PC-9 (cell line): Measurements from ENCODE around the gene FAM210B. TPM values are rescaled to one million over a fixed set of nuclear protein-coding genes. Genes with fewer than 3 reads are reported as not detected.
"Not testable (repeated sequence)": the region's sequence is repeated elsewhere in the genome, so short reads cannot be mapped to it uniquely, and the experiment has no call there.

Experiments
- BruUV-seq: library from RNA; stranded (reverse); fragments of 400-500 nt; replicated peaks from 2 replicates; lab custom pipeline; 2021; lab: Mats Ljungman, UMichigan
- CTCF ChIA-PET: fragments of 300-600 bp; sonication (Branson Sonifier 250); formaldehyde crosslinking; loops from one replicate; lab custom pipeline; 2022; ENCODE audit warnings: antibody characterized with exemption; lab: Charles Lee
- POLR2A ChIA-PET: fragments of 300-600 bp; sonication (Branson Sonifier 250); formaldehyde crosslinking; loops from one replicate; lab custom pipeline; 2022; ENCODE audit warnings: antibody characterized with exemption; ENCODE audit not compliant: unreplicated experiment; lab: Charles Lee
- DNase-seq, 2 experiments: peaks; one replicate each; pipeline versions ENCODE4 v3.0.0 to v3.0.0-alpha.2; 2015 to 2022; ENCODE audit warnings: mixed read lengths in 1 of 2
- H2AFZ ChIP-seq: fragments of 200-600 bp; sonication (generic); 2 replicates; pipeline ENCODE4 v1.8.1; 2017; ENCODE audit warnings: antibody characterized with exemption
- H3F3A ChIP-seq: fragments of 200-600 bp; sonication (generic); 2 replicates; pipeline ENCODE4 v1.8.1; 2017; ENCODE audit warnings: antibody characterized with exemption, mild to moderate bottlenecking, low read depth; ENCODE audit not compliant: insufficient read depth
- H3K27ac ChIP-seq: fragments of 200-600 bp; sonication (generic); 2 replicates; pipeline ENCODE4 v1.6.1; 2016; ENCODE audit warnings: mixed run types
- H3K27me3 ChIP-seq: fragments of 200-600 bp; sonication (generic); 2 replicates; pipeline ENCODE4 v1.6.1; 2016; ENCODE audit warnings: low read depth, mixed run types; ENCODE audit not compliant: insufficient read depth
- H3K36me3 ChIP-seq: fragments of 200-600 bp; sonication (generic); 2 replicates; pipeline ENCODE4 v1.6.1; 2016; ENCODE audit warnings: low read depth, mixed run types
- H3K4me1 ChIP-seq: fragments of 200-600 bp; sonication (generic); replicated peaks from 2 replicates; pipeline ENCODE4 v1.6.1; 2016; ENCODE audit warnings: mixed run types; ENCODE audit not compliant: insufficient read depth
- H3K4me2 ChIP-seq: fragments of 200-600 bp; sonication (generic); 2 replicates; pipeline ENCODE4 v1.6.1; 2017; ENCODE audit warnings: mixed run types
- H3K4me3 ChIP-seq: fragments of 200-600 bp; sonication (generic); 2 replicates; pipeline ENCODE4 v1.6.1; 2016; ENCODE audit warnings: mixed run types
- H3K79me2 ChIP-seq: fragments of 200-600 bp; sonication (generic); 2 replicates; pipeline ENCODE4 v1.6.1; 2017; ENCODE audit warnings: low read depth, mixed run types
- H3K9me2 ChIP-seq: fragments of 200-600 bp; sonication (generic); 2 replicates; pipeline ENCODE4 v1.8.1; 2017; ENCODE audit warnings: mild to moderate bottlenecking; ENCODE audit not compliant: insufficient read depth
- H3K9me3 ChIP-seq: fragments of 200-600 bp; sonication (generic); 2 replicates; pipeline ENCODE4 v1.8.1; 2016; ENCODE audit warnings: low read depth; ENCODE audit not compliant: insufficient read depth
- H4K20me1 ChIP-seq: fragments of 200-600 bp; sonication (generic); 2 replicates; pipeline ENCODE4 v1.8.1; 2017; ENCODE audit not compliant: insufficient read depth
- CTCF ChIP-seq: fragments of 200-600 bp; sonication (generic); conservative IDR thresholded peaks from 2 replicates; pipeline ENCODE4 v1.6.1; 2017; ENCODE audit warnings: mixed run types, antibody characterized with exemption, mild to moderate bottlenecking, moderate library complexity
- EZH2 ChIP-seq: fragments of 200-600 bp; sonication (generic); IDR thresholded peaks from 2 replicates; pipeline ENCODE4 v1.8.0; 2017; ENCODE audit warnings: antibody characterized with exemption, low read depth
- intact Hi-C: fragments of 100-400 bp; cut with micrococcal nuclease; formaldehyde crosslinking; loops from one replicate; pipeline ENCODE4 v1.10.0; 2022; ENCODE audit not compliant: unreplicated experiment
- total RNA-seq: library from RNA; stranded (reverse); gene quantifications from 2 replicates; pipeline ENCODE4 v1.2.3, GENCODE V29; 2021

The FAM210B gene
- total RNA-seq, 1 experiment from 2014 or later: 21.4 TPM

- intact Hi-C loops: loop anchor here (1.0 to 10.0 kb wide), 3 partner anchors 69 to 665 kb away; partner anchors contain the start of gene RTF2
- Histone ChIP-seq H3K4me3 (no peak overlapping the region), H3K9me2 (no peaks in the 10 kb centered on the region), H2AFZ (no peak overlapping the region), H3K4me1 (no peaks in the 10 kb centered on the region), H3K27me3 (no peaks in the 10 kb centered on the region), H3K79me2 (peaks cover 21% of the 10 kb centered on the region), H4K20me1 (peaks cover 12% of the 10 kb centered on the region; the same call in 1 of the 2 replicates), H3K4me2 (no peak overlapping the region), H3K36me3 (peaks cover 78% of the 10 kb centered on the region), H3K9me3 (no peaks in the 10 kb centered on the region), H3F3A (peaks cover 14% of the 10 kb centered on the region; the same call in 1 of the 2 replicates), H3K27ac (no peak overlapping the region)
- BruUV-seq: no TSS peak
- CTCF ChIA-PET: no interaction called here
- peak; percentile 95 for TF ChIP-seq CTCF
- TF ChIP-seq EZH2: no peak
- peak in 1 of 2 experiments; percentile 34 for DNase-seq
- POLR2A ChIA-PET: no interaction called here
Observed at GRCh38 chr20:56400001-56400640, 41.3 kb downstream of the FAM210B start.

DNA sequence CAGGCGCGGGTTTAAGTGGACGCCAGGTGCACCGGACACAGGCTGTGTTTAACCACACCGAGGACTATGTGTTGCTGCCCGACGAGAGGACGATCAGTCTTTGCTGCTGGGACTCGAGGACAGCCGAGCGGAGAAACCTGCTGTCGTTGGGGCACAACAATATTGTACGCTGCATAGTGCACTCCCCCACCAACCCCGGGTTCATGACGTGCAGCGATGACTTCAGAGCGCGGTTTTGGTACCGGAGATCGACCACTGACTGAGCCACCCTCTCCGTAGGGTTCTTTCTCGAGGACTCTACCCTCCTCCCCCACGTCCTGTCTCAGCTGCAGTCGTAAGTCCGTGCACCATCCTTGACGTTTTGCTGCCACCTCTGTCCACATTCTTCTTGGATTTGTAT is 44.7 kb downstream of the FAM210B start:
- BruUV-seq: no TSS peak
- H3K79me2 ChIP-seq: peaks cover 12% of the 10 kb centered on the region; the same call in 1 of the 2 replicates
- H3K4me1 ChIP-seq: no peaks in the 10 kb centered on the region
- H4K20me1 ChIP-seq: peaks cover 12% of the 10 kb centered on the region; the same call in 1 of the 2 replicates
- ChIA-PET POLR2A (no interaction called here), CTCF (no interaction called here)
- H3F3A ChIP-seq: peaks cover 6% of the 10 kb centered on the region; the same call in 1 of the 2 replicates
- peaks cover 50% of the 10 kb centered on the region for H3K36me3 ChIP-seq
- no peak overlapping the region for H2AFZ ChIP-seq
- DNase-seq: no peak
- TF ChIP-seq EZH2 (no peak), CTCF (no peak)
- intact Hi-C loops: loop anchor here (10.0 kb wide), 1 partner anchor 661 kb away; no protein-coding TSS in a partner anchor
- H3K9me2 ChIP-seq: no peaks in the 10 kb centered on the region
- no peaks in the 10 kb centered on the region for H3K9me3 ChIP-seq
- no peaks in the 10 kb centered on the region for H3K27me3 ChIP-seq
- no peak overlapping the region for H3K4me3 ChIP-seq
- H3K27ac ChIP-seq: no peak overlapping the region
- H3K4me2 ChIP-seq: no peak overlapping the region

DNA sequence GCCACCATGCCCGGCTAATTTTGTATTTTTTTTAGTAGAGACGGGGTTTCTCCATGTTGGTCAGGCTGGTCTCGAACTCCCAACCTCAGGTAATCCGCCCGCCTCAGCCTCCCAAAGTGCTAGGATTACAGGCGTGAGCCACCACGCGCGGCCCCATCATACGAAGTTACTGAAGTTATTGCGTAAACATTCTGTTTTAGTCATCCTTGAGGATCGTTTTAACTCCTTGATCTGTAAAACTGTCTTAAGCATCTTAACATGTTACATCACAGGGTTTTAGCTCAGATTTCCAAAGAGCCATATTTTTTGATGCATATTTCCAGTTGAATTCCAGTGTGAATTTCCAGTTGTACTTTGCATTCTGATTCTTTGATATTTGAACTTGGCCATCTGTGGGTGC is 46.6 kb downstream of the FAM210B start:
- Histone ChIP-seq H3K79me2 (peaks cover 12% of the 10 kb centered on the region; the same call in 1 of the 2 replicates), H3K36me3 (peaks cover 39% of the 10 kb centered on the region)
- H3K4me1 ChIP-seq, DNase-seq, H3K9me3 ChIP-seq, H2AFZ ChIP-seq, H3K4me2 ChIP-seq, POLR2A ChIA-PET, H3K4me3 ChIP-seq, H4K20me1 ChIP-seq, BruUV-seq, H3K27ac ChIP-seq, H3K9me2 ChIP-seq, H3F3A ChIP-seq, CTCF ChIA-PET, H3K27me3 ChIP-seq: not testable (repeated sequence)
- intact Hi-C loops: loop anchor here (10.0 kb wide), 1 partner anchor 659 kb away; no protein-coding TSS in a partner anchor
